Medulla oblongata (tissue), 1 donor: ENCODE measurements around the gene RHBG.

Experiments used
- DNase-seq: peaks from one replicate; pipeline ENCODE4 v3.0.0-alpha.2; 2015; ENCODE audit errors: extremely low spot score

Gene RHBG

GRCh38 chr1:156386134-156386901, 17.3 kb downstream of the RHBG start:
- peak; percentile 14 for DNase-seq

- DNase-seq: no peak
Measured at GRCh38 chr1:156386949-156387869, 18.2 kb downstream of the RHBG start.

- no peak for DNase-seq
Measured at GRCh38 chr1:156387870-156388173, 18.8 kb downstream of the RHBG start.

- peak; percentile 94 for DNase-seq
Measured at GRCh38 chr1:156388174-156389137, 19.4 kb downstream of the RHBG start.

DNA sequence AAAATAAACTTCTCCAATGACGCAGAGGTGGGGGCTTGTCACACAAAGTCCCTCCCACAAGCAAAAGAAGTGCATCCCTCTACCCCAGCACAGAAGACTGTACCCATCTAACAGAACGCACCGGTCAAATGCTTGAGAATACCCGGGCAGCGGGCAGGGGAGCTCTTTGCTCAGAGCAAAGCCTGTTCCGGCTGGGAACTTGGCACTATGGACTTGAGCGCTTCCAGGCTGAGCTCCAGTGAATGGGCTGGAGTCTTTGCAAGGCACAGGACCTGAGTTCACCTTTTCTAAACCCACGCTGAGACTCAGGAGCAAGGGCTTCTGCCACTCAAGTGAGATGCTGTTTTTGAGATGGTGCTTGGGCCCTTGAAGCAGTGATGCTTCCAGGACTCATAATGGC, 20.3 kb downstream of the RHBG start:
- DNase-seq: peak; percentile 75

GRCh38 chr1:156390469-156391365, 21.7 kb downstream of the RHBG start:
- DNase-seq: peak; percentile 86

DNA sequence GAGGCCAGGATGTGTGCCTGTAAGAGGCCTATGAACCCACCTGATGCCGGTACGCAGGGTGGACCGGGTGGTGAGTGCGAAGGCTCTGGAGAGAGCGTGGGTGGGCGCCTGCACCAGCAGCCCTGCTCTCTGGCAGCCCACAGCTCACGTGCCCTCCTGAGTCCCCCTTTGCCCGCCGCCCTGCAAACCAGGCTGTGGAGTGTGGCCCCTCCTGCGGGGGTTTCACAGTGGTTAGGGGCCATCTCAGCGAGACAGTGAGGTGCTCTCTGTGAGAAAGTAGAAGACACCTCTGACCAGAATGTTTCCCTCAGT, 22.3 kb downstream of the RHBG start:
- DNase-seq: no peak

DNA sequence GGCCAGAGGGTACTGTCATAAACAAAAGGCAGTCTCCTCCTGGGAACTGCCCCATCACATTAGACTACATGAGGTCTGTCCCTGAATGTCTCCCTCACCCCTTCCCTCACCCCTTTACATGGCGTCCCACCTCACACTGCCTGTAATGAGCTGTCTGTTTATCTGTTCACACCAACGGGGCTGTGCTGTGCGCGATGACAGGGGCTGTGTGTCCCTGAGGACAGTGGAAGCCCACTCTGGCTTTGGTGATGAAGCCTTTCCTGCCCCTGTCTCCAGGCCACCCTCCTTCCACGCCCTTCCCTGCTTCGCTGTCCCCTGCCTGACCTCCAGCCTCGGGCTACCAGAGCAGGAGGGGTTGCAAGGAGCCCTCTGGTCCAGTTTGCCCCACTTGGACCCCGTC, 22.7 kb downstream of the RHBG start:
- no peak for DNase-seq

GRCh38 chr1:156392452-156392853, 23.4 kb downstream of the RHBG start:
- no peak for DNase-seq

GRCh38 chr1:156393095-156393494, 24.1 kb downstream of the RHBG start:
- no peak for DNase-seq

DNA sequence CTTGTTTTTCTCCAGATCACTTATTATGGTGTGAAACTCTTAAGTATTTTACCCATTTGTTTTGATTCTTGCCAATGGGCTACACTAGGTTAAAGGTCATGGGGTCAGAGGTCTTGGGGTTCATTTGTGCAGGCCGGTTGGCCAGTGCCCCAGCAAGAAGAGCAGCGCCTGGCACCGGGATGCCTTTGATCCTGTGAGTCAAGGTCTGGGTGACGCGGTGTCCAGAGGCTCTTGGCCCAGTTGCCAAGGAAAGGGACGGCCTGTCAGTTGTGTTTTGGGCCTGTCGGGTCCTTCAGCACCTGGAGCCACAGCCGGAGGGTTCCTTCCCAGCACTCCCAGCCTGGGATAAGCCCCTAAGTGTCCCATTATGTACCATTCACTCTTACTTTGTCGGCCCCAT, 25.1 kb downstream of the RHBG start:
- DNase-seq: no peak

GRCh38 chr1:156394835-156395461, 25.9 kb downstream of the RHBG start:
- DNase-seq: no peak

DNA sequence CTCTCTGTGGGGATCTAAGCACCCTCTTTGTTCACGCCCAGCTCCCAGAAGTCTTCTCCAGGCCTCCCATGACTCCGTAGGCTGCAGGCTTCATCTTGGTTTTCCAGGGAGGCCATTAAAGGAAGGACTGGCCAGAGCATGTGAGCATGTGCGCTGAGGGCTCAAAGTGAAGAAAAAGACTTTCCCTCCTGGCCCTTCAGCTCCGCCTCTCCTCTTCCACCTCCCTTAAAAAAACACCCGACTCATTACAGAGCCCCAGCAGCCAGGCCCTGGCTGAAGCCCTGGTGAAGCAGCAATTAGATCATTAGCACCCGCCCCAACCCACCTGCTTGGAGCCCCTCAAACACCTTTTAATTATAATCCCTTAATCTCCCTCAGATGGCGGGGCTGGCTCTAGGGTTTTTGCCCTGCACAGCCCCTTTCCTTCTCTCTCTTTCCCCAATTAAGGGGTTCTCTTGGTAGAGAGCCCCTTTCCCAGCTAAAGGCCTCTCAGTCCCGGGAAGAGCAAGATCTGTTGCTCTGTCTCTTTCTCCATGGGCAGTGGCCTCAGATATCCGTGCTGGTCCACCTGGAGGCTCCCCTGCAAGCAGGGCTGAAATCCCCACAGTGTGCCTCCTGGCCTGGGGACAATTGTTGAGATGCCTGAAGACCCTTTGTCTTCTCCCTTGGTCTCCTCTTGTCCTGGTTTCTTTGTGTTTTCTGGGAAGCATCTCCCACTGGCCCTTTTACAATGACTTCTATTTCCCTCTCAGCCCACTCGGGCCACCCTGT, 30.5 kb downstream of the RHBG start:
- DNase-seq: peak; percentile 37

DNA sequence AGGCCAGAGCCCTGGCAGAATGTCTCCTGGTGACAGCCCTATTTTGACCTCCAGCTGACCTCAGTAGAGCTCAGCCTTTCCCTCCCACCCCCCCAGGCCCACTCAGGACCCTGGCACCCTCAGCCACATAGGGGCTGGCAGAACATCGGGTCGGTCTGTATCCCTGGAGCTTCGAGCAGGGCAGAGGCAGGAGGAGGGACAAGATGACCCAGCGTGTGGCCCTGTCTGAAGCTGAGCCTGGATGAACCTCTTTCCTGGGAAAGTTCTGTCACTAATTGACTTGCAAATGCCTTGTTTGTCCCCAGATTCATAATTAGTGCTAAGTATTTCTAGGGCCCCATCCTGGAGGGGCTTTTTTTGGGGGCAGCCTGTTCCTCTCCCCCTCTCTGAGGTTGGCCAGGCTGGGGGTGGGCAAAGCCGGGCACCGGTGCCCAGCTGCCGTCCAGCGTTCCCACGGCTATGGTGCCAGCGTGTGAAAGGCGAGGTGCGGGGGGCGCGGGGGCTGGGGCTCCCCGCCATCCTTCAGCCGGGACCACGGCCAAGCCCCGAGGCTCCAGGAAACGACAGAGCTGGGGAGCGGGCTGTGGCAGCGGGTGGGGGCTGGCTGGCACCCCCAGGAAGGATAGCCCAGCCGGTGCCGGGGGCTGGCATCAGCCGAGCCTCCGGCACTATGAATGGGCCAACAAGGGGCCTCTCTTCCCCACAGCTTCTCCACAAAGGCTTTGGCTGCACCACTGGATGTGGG, 31.4 kb downstream of the RHBG start:
- peak; percentile 78 for DNase-seq

DNA sequence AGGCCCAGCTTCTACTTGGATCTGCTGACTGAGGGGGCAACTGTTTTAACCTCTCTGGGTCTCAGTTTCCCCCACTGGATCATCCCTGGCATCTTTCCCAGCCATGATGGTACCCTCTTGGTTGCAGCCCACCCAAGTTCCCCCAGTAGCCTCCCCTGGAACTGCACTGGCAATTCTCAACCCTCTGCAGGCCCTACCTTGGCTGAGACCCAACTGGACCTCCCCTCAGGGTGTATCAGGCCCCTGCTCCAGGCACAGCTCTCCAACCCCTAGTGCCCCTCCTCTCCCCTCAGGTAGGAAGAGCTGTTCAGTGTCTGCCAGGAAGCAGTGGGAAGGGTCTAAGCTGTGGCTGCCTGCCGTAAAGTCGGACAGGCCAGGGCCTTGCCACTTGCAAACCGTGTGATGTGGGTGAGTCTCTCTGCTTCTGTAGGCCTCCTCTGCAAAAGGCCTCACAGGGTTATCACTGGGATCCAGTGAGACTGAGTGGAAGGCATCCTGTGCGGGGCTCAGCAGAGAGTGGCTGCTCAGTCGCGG, 32.1 kb downstream of the RHBG start:
- DNase-seq: peak; percentile 29

- peak; percentile 64 for DNase-seq
Measured at GRCh38 chr1:156401681-156402081, 32.7 kb downstream of the RHBG start.

- DNase-seq: peak; percentile 20
Measured at GRCh38 chr1:156402331-156403020, 33.5 kb downstream of the RHBG start.

DNA sequence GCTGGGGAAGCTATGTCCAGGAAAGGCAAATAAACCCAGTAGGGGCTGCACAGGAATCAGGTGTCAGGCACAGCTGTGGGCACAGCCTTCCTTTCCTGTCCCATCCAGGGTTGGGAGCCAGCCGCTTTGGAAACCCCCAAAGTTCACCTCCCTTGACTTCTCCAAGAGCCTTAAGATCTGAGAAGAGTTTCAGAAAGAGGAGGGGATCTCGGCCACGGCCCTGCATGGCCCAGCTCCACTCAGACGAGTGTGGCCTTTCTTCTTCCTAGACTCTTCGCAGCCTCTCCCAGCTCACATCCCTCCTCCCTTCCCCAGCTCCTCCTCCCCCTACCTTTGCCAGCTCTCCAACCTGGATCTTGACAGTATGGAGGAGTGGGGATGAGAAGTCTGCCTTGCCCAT, 36.7 kb downstream of the RHBG start:
- no peak for DNase-seq
